Measurements from ENCODE around the gene STRADA.

Gene STRADA

GRCh38 chr17:63680700-63681099 is 60.9 kb downstream of the STRADA start:
- Histone ChIP-seq H3K36me3 (peaks cover 99% of the 10 kb centered on the region), H3K4me3 (ENCODE audit: low read depth in 1 of 2, low read length in 1 of 2) (no peak overlapping the region), H3K9me3 (no peaks in the 10 kb centered on the region), H3K27me3 (no peaks in the 10 kb centered on the region), H3K27ac (no peak overlapping the region), H3K4me1 (ENCODE audit: control insufficient read depth in 1 of 2, insufficient read depth in 1 of 2, low read depth in 1 of 2, low read length in 1 of 2) (peaks cover 22 to 24% of the 10 kb centered on the region in 2 experiments)
- TF ChIP-seq, protein P1, sequence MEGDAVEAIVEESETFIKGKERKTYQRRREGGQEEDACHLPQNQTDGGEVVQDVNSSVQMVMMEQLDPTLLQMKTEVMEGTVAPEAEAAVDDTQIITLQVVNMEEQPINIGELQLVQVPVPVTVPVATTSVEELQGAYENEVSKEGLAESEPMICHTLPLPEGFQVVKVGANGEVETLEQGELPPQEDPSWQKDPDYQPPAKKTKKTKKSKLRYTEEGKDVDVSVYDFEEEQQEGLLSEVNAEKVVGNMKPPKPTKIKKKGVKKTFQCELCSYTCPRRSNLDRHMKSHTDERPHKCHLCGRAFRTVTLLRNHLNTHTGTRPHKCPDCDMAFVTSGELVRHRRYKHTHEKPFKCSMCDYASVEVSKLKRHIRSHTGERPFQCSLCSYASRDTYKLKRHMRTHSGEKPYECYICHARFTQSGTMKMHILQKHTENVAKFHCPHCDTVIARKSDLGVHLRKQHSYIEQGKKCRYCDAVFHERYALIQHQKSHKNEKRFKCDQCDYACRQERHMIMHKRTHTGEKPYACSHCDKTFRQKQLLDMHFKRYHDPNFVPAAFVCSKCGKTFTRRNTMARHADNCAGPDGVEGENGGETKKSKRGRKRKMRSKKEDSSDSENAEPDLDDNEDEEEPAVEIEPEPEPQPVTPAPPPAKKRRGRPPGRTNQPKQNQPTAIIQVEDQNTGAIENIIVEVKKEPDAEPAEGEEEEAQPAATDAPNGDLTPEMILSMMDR (IDR thresholded peaks at IDR 0.05), result no peak

- Histone ChIP-seq H3K36me3 (peaks cover 94% of the 10 kb centered on the region), H3K27ac (no peak overlapping the region), H3K9me3 (no peaks in the 10 kb centered on the region), H3K4me3 (ENCODE audit: low read depth in 1 of 2, low read length in 1 of 2) (no peak overlapping the region), H3K27me3 (no peaks in the 10 kb centered on the region), H3K4me1 (ENCODE audit: control insufficient read depth in 1 of 2, insufficient read depth in 1 of 2, low read depth in 1 of 2, low read length in 1 of 2) (peaks cover 37 to 38% of the 10 kb centered on the region in 2 experiments)
- TF ChIP-seq, protein P1 (IDR thresholded peaks at IDR 0.05), result no peak
These were observed 62.4 kb downstream of the STRADA start for GRCh38 chr17:63679214-63679613.

- peak overlapping the region; percentile 66 for H3K27ac ChIP-seq
- TF ChIP-seq, protein P1 (IDR thresholded peaks at IDR 0.05), result no peak
- no peaks in the 10 kb centered on the region for H3K9me3 ChIP-seq
- H3K36me3 ChIP-seq, result peaks cover 88% of the 10 kb centered on the region
- H3K4me3 ChIP-seq (ENCODE audit: low read depth in 1 of 2, low read length in 1 of 2), result no peak overlapping the region
- H3K27me3 ChIP-seq, result no peaks in the 10 kb centered on the region
- peaks cover 25% of the 10 kb centered on the region in 2 experiments for H3K4me1 ChIP-seq (ENCODE audit: control insufficient read depth in 1 of 2, insufficient read depth in 1 of 2, low read depth in 1 of 2, low read length in 1 of 2)
These were observed 65.0 kb downstream of the STRADA start for GRCh38 chr17:63676584-63676983.

- Histone ChIP-seq H3K4me1 (ENCODE audit: control insufficient read depth in 1 of 2, insufficient read depth in 1 of 2, low read depth in 1 of 2, low read length in 1 of 2) (peaks cover 25% of the 10 kb centered on the region in 2 experiments), H3K9me3 (no peaks in the 10 kb centered on the region), H3K27ac (peak overlapping the region; percentile 66), H3K4me3 (ENCODE audit: low read depth in 1 of 2, low read length in 1 of 2) (no peak overlapping the region), H3K27me3 (no peaks in the 10 kb centered on the region), H3K36me3 (peaks cover 85% of the 10 kb centered on the region)
- TF ChIP-seq, protein P1 (IDR thresholded peaks at IDR 0.05), result no peak
These were observed 65.7 kb downstream of the STRADA start for GRCh38 chr17:63675607-63676546.

DNA sequence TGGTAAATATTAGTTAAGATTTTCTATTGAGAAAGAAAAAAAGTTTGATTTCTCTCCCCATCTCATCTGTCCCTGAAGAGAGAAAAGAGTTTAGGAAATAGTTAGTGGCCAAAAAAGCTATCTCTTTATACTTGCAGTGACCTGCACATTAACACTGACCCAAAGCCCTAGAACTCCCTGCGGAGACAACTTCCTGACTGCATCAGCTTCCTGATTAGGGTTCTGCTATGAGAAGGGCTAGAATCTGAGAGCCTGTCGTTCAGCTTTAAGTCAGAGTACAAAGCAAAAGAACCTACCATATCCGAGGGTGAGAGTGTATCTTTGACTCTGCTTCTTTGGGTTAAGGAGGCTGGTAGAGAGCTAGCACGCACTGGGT is 66.4 kb downstream of the STRADA start:
- Histone ChIP-seq H3K4me3 (ENCODE audit: low read depth in 1 of 2, low read length in 1 of 2) (no peak overlapping the region), H3K36me3 (peaks cover 82% of the 10 kb centered on the region)

More for the DNA sequence above, 66.4 kb downstream of the STRADA start:
- H3K27ac ChIP-seq, result peak overlapping the region; percentile 66
- H3K9me3 ChIP-seq, result no peaks in the 10 kb centered on the region
- H3K4me1 ChIP-seq (ENCODE audit: control insufficient read depth in 1 of 2, insufficient read depth in 1 of 2, low read depth in 1 of 2, low read length in 1 of 2), result peaks cover 25 to 30% of the 10 kb centered on the region in 2 experiments
- TF ChIP-seq, protein P1 (IDR thresholded peaks at IDR 0.05), result no peak
- no peaks in the 10 kb centered on the region for H3K27me3 ChIP-seq
